ENCODE results near the gene KCTD2.

- TF ChIP-seq CTCF (IDR thresholded peaks at IDR 0.05) (no peak), POLR2A (IDR thresholded peaks at IDR 0.05) (no peak), EP300 (IDR thresholded peaks at IDR 0.05) (no peak)
Measured at GRCh38 chr17:75061618-75062017, 14.6 kb downstream of the KCTD2 start.

All from suprapubic skin (tissue), 3 donors.